Stomach (tissue), 4 donors: ENCODE measurements around the gene ABLIM3.

Experiments used
- CTCF ChIP-seq, 7 experiments: fragments of 450-650 bp in 4 of 7; fragments of 200-600 bp in 3 of 7; sonication (generic) in 3 of 7; IDR thresholded peaks; one replicate each; pipeline ENCODE4 v1.5.1; 2016 to 2019; ENCODE audit warnings: antibody characterized with exemption in 7 of 7, control low read depth in 2 of 7, mild to moderate bottlenecking in 1 of 7
- EP300 ChIP-seq: sonication (generic); formaldehyde crosslinking; IDR thresholded peaks from one replicate; pipeline ENCODE4 v1.6.1; 2017; ENCODE audit warnings: antibody characterized with exemption
- POLR2A ChIP-seq, 4 donors: fragments of 450-650 bp; IDR thresholded peaks; one replicate each; pipeline ENCODE4 v1.6.1; 2016; ENCODE audit warnings: antibody characterized with exemption in 4 of 4, control low read depth in 2 of 4, mild to moderate bottlenecking in 1 of 4, moderate library complexity in 1 of 4
- POLR2AphosphoS5 ChIP-seq, 3 donors: sonication (generic); formaldehyde crosslinking; IDR thresholded peaks; one replicate each; pipeline ENCODE4 v1.6.1; 2016; ENCODE audit warnings: antibody characterized with exemption in 3 of 3

- TF ChIP-seq CTCF (IDR thresholded peaks at IDR 0.05) (no peak), POLR2A (IDR thresholded peaks at IDR 0.05) (no peak), POLR2AphosphoS5 (IDR thresholded peaks at IDR 0.05) (no peak), EP300 (no peak)
Measured at GRCh38 chr5:149239917-149240316, 98.6 kb downstream of the ABLIM3 start.
